ENCODE data around the gene RAB5B. TPM values are rescaled to one million over a fixed set of nuclear protein-coding genes. Genes with fewer than 3 reads are reported as not detected.

Gene RAB5B
- total and polyA plus RNA-seq, 10 of the 15 experiments (the other 5 are each of a cell fraction or from before 2014, with no cell fraction given) = 7.5 to 149 (median 37.8) TPM

GRCh38 chr12:56041552-56042429, 67.9 kb downstream of the RAB5B start, which contains the start of gene RPS26 (continued):
- TF ChIP-seq PBX3 (IDR thresholded peaks at IDR 0.05; ENCODE audit: insufficient replicate concordance, low read depth, low read length) (peak; percentile 66), RAD51 (IDR thresholded peaks at IDR 0.05) (peak; percentile 69; the same call in 1 of the 2 replicates), CBFB (IDR thresholded peaks at IDR 0.05; ENCODE audit: low read depth) (peak; percentile 98), NFIC (IDR thresholded peaks at IDR 0.05; ENCODE audit: low read depth, low read length) (peak; percentile 79), RAD21 (IDR thresholded peaks at IDR 0.05; ENCODE audit: insufficient read depth, low read depth, low read length) (peak; percentile 85), YY1 (IDR thresholded peaks at IDR 0.05; ENCODE audit: low read depth, low read length) (peak; percentile 84), MXI1 (IDR thresholded peaks at IDR 0.05; ENCODE audit: low read depth, low read length) (peak; percentile 51), SP1 (IDR thresholded peaks at IDR 0.05; ENCODE audit: low read depth, low read length) (peak; percentile 56), HSF1 (IDR thresholded peaks at IDR 0.05; ENCODE audit: low read depth, low read length) (peak; percentile 73; the same call in 1 of the 2 replicates), LARP7 (IDR thresholded peaks at IDR 0.05) (peak; percentile 42; the same call in 1 of the 2 replicates), BHLHE40 (IDR thresholded peaks at IDR 0.05; ENCODE audit: borderline replicate concordance in 1 of 2, low read depth in 2 of 2, low read length in 1 of 2) (peak in 1 of 2 experiments; percentile 53; a peak in 3 of 4 replicates), EED (IDR thresholded peaks at IDR 0.05; ENCODE audit: low read depth) (peak; percentile 19; the same call in 1 of the 2 replicates), PRDM15 (CRISPR knock-in tag; IDR thresholded peaks at IDR 0.05) (no peak), JUND (IDR thresholded peaks at IDR 0.05; ENCODE audit: low read depth, low read length) (no peak), ZBTB4 (CRISPR knock-in tag; IDR thresholded peaks at IDR 0.05) (no peak), POLR2A (IDR thresholded peaks at IDR 0.05; ENCODE audit: low read depth, low read length) (peak; percentile 100), HDAC6 (IDR thresholded peaks at IDR 0.05; ENCODE audit: unreplicated experiment) (peak; percentile 96), PML (IDR thresholded peaks at IDR 0.05; ENCODE audit: low read length) (peak; percentile 99), ZSCAN29 (IDR thresholded peaks at IDR 0.05) (no peak), HCFC1 (IDR thresholded peaks at IDR 0.05; ENCODE audit: low read length) (peak; percentile 87), ESRRA (IDR thresholded peaks at IDR 0.05; ENCODE audit: low read length) (peak; percentile 53; the same call in 1 of the 2 replicates)
